Measurements from ENCODE around the gene MEIOB. TPM values are rescaled to one million over a fixed set of nuclear protein-coding genes. Genes with fewer than 3 reads are reported as not detected.
"Not testable (repeated sequence)": the region's sequence is repeated elsewhere in the genome, so short reads cannot be mapped to it uniquely, and the experiment has no call there.

Gene MEIOB, protein sequence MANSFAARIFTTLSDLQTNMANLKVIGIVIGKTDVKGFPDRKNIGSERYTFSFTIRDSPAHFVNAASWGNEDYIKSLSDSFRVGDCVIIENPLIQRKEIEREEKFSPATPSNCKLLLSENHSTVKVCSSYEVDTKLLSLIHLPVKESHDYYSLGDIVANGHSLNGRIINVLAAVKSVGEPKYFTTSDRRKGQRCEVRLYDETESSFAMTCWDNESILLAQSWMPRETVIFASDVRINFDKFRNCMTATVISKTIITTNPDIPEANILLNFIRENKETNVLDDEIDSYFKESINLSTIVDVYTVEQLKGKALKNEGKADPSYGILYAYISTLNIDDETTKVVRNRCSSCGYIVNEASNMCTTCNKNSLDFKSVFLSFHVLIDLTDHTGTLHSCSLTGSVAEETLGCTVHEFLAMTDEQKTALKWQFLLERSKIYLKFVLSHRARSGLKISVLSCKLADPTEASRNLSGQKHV
- not detected for total RNA-seq
- total RNA-seq (2013), result not detected

DNA sequence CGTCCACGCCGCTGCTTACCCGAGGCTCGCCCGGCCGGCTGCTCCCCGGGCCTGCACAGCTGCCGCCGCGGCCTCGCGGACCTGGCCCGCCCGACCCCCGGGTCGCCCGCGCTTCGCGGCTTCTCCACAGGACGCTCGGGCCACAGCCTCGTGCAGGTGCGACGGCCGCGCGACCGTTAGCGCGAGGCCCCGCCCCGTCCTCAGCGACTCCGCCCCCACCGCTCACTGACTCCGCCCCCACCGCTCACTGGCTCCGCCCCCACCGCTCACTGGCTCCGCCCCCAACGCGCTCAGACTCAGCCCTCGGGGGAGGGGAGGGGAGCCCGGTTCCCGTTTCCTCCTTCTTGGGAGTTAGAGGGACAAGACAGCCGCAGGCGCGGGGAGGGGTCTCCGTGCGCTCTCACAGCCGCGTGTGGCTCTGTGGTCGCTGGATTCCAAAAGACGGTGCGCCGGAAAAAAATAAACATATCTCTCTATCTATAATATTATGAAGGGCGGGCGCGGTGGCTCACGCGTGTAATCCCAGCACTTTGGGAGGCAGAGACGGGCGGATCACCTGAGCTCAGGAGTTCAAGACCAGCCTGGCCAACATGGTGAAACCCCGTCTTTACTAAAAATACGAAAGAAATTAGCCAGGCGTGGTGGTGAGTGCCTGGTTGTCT lies at the start of gene MEIOB:
TSS of gene MEIOB (minus strand) at position 191 of the 662 bp plus-strand sequence. CDS start 3,989 bp downstream, outside the sequence.
- TF ChIP-seq, protein P1, sequence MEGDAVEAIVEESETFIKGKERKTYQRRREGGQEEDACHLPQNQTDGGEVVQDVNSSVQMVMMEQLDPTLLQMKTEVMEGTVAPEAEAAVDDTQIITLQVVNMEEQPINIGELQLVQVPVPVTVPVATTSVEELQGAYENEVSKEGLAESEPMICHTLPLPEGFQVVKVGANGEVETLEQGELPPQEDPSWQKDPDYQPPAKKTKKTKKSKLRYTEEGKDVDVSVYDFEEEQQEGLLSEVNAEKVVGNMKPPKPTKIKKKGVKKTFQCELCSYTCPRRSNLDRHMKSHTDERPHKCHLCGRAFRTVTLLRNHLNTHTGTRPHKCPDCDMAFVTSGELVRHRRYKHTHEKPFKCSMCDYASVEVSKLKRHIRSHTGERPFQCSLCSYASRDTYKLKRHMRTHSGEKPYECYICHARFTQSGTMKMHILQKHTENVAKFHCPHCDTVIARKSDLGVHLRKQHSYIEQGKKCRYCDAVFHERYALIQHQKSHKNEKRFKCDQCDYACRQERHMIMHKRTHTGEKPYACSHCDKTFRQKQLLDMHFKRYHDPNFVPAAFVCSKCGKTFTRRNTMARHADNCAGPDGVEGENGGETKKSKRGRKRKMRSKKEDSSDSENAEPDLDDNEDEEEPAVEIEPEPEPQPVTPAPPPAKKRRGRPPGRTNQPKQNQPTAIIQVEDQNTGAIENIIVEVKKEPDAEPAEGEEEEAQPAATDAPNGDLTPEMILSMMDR (IDR thresholded peaks at IDR 0.05), result no peak
- no peaks in the 10 kb centered on the region for H3K36me3 ChIP-seq (ENCODE audit: control insufficient read depth, insufficient read depth, low read length)
- Mint-ChIP-seq H3K9me3 (no peaks in the 10 kb centered on the region), H3K36me3 (no peaks in the 10 kb centered on the region), H3K27ac (no peak within 1 kb of the TSS), H3K27me3 (ENCODE audit: low read depth in 2 of 2) (peaks cover 9 to 19% of the 10 kb centered on the region in 2 donors), H3K4me1 (peaks cover 5 to 6% of the 10 kb centered on the region in 2 donors), H3K4me3 (peak within 1 kb of the TSS; percentile 68)
- H3K4me1 ChIP-seq (ENCODE audit: control insufficient read depth, insufficient read depth, low read length), result peaks cover 2% of the 10 kb centered on the region
- H3K9me3 ChIP-seq (ENCODE audit: control insufficient read depth, insufficient read depth, low read length), result no peaks in the 10 kb centered on the region
- intact Hi-C loops (cut with micrococcal nuclease), result no loop called here
- DNase-seq (peak; percentile 24 to 56), ATAC-seq (peak; percentile 68 to 88 (median 86))
- H3K27me3 ChIP-seq (ENCODE audit: control insufficient read depth, insufficient read depth, low read length), result peaks cover 6% of the 10 kb centered on the region
- H3K27ac ChIP-seq (ENCODE audit: low read length), result no peak within 1 kb of the TSS
- 16% methylated on average over 65 of the region's 68 CpGs for WGBS (ENCODE audit: insufficient coverage)
- H3K4me3 ChIP-seq (ENCODE audit: low read length), result no peak within 1 kb of the TSS

DNA sequence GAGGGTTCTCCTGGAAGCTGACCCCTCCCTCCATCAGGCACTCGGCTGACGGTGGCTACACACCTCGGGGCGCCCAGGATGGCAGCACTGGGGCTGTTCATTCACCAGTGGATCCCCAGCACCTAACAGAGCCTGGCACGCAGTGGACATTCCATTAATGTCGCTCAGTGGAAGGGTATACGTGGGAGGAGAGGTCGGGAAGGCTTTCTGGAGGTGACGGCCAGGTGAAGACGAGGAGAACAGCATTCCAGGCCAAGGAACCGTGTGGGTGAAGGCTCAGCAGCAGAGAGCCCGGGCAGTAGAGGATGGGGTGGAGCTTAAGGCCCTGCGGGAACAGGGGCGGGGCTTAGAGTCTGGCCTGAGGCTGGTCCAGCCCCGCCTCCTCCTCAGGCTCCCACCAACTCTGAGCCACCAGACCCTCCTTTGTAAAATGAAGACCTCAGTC lies 48.8 kb upstream of the MEIOB start:
- peaks cover 3% of the 10 kb centered on the region for H3K4me1 ChIP-seq (ENCODE audit: control insufficient read depth, insufficient read depth, low read length)
- ATAC-seq (peak in 2 of 3 donors; percentile 57 to 59), DNase-seq (no peak)
- no peaks in the 10 kb centered on the region for H3K36me3 Mint-ChIP-seq
- H3K9me3 ChIP-seq (ENCODE audit: control insufficient read depth, insufficient read depth, low read length), result no peaks in the 10 kb centered on the region
- no peaks in the 10 kb centered on the region for H3K36me3 ChIP-seq (ENCODE audit: control insufficient read depth, insufficient read depth, low read length)
- H3K4me1 Mint-ChIP-seq, result no peaks in the 10 kb centered on the region
- H3K27ac Mint-ChIP-seq, result no peak overlapping the region
- intact Hi-C loops (cut with micrococcal nuclease), result loop anchor here (10.0 kb wide), 1 partner anchor 146 kb away; the partner anchor contains the start of genes EME2, MRPS34 and NME3
- no peaks in the 10 kb centered on the region for H3K9me3 Mint-ChIP-seq
- no peak overlapping the region for H3K4me3 Mint-ChIP-seq
- 19% methylated on average over 15 of the region's 15 CpGs for WGBS (ENCODE audit: insufficient coverage)
- no peak overlapping the region for H3K27ac ChIP-seq (ENCODE audit: low read length)
- peaks cover 31% of the 10 kb centered on the region for H3K27me3 ChIP-seq (ENCODE audit: control insufficient read depth, insufficient read depth, low read length)
- TF ChIP-seq, protein P1 (IDR thresholded peaks at IDR 0.05), result no peak
- peaks cover 38 to 45% of the 10 kb centered on the region in 2 donors for H3K27me3 Mint-ChIP-seq (ENCODE audit: low read depth in 2 of 2)
- H3K4me3 ChIP-seq (ENCODE audit: low read length), result no peak overlapping the region

DNA sequence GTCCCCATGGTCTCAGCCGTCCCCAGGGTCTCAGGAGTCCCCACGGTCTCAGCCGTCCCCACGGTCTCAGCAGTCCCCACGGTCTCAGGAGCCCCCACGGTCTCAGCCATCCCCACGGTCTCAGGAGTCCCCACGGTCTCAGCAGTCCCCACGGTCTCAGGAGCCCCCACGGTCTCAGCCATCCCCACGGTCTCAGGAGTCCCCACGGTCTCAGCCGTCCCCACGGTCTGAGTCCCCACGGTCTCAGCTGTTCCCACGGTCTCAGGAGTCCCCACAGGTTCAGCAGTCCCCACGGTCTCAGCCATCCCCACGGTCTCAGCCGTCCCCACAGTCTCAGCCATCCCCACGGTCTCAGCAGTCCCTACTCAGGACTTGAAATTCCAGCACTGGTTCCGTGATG lies 48.2 kb upstream of the MEIOB start:
- H3K4me1 ChIP-seq (ENCODE audit: control insufficient read depth, insufficient read depth, low read length); ATAC-seq; H3K36me3 ChIP-seq (ENCODE audit: control insufficient read depth, insufficient read depth, low read length); H3K27ac Mint-ChIP-seq; H3K9me3 Mint-ChIP-seq; H3K4me3 ChIP-seq (ENCODE audit: low read length); H3K4me3 Mint-ChIP-seq; DNase-seq; H3K27ac ChIP-seq (ENCODE audit: low read length); H3K9me3 ChIP-seq (ENCODE audit: control insufficient read depth, insufficient read depth, low read length); H3K36me3 Mint-ChIP-seq; H3K4me1 Mint-ChIP-seq: not testable (repeated sequence)
- WGBS (ENCODE audit: insufficient coverage), result 66% methylated on average over 21 of the region's 21 CpGs
- intact Hi-C loops (cut with micrococcal nuclease), result loop anchor here (10.0 kb wide), 1 partner anchor 145 kb away; the partner anchor contains the start of genes EME2, MRPS34 and NME3
- H3K27me3 Mint-ChIP-seq (ENCODE audit: low read depth in 2 of 2), result peaks cover 44 to 50% of the 10 kb centered on the region in 2 donors
- H3K27me3 ChIP-seq (ENCODE audit: control insufficient read depth, insufficient read depth, low read length), result peaks cover 31% of the 10 kb centered on the region

Measured in natural killer cell (primary cell).